Activated T-helper 9 cell treated with anti-CD3 and anti-CD28 coated beads, Interleukin-2, amount 50 U/mL, for 16 hours (primary cell): Measurements from ENCODE around the gene PLEKHG4.

Experiments used
- DNase-seq: peaks from one replicate; pipeline ENCODE4 v3.0.0-alpha.2; 2020; ENCODE audit warnings: low read depth

PLEKHG4 gene

GRCh38 chr16:67260426-67261063, 18.8 kb upstream of the PLEKHG4 start:
- DNase-seq, result no peak

GRCh38 chr16:67263201-67263600, 16.1 kb upstream of the PLEKHG4 start:
- DNase-seq, result no peak

GRCh38 chr16:67264277-67264676, 15.1 kb upstream of the PLEKHG4 start:
- no peak for DNase-seq

- DNase-seq, result no peak
These were observed 14.5 kb upstream of the PLEKHG4 start for GRCh38 chr16:67264866-67265265.

- no peak for DNase-seq
These were observed 13.5 kb upstream of the PLEKHG4 start for GRCh38 chr16:67265834-67266233.

GRCh38 chr16:67268136-67268579, 11.2 kb upstream of the PLEKHG4 start:
- DNase-seq, result no peak

GRCh38 chr16:67269766-67270165, 9.6 kb upstream of the PLEKHG4 start:
- no peak for DNase-seq

GRCh38 chr16:67270931-67271338, 8.4 kb upstream of the PLEKHG4 start:
- DNase-seq, result no peak

GRCh38 chr16:67271446-67271845, 7.9 kb upstream of the PLEKHG4 start:
- DNase-seq, result no peak

- no peak for DNase-seq
These were observed 4.0 kb upstream of the PLEKHG4 start for GRCh38 chr16:67275321-67275720.

GRCh38 chr16:67277294-67277998, 1.9 kb upstream of the PLEKHG4 start:
- DNase-seq, result no peak

GRCh38 chr16:67277999-67278772, 1.1 kb upstream of the PLEKHG4 start:
- DNase-seq, result no peak

GRCh38 chr16:67278773-67279295, 498 bp upstream of the PLEKHG4 start:
- peak; percentile 13 for DNase-seq

GRCh38 chr16:67280090-67281015, 1.0 kb downstream of the PLEKHG4 start:
- no peak for DNase-seq

- DNase-seq, result no peak
These were observed 2.5 kb downstream of the PLEKHG4 start for GRCh38 chr16:67281536-67282446.

- no peak for DNase-seq
These were observed 3.1 kb downstream of the PLEKHG4 start for GRCh38 chr16:67282447-67282805.

GRCh38 chr16:67283039-67283825, 3.9 kb downstream of the PLEKHG4 start:
- DNase-seq, result no peak

GRCh38 chr16:67283826-67284555, 4.7 kb downstream of the PLEKHG4 start:
- DNase-seq, result no peak
